Measurements from ENCODE around the gene TNIK.
"Not testable (repeated sequence)": the region's sequence is repeated elsewhere in the genome, so short reads cannot be mapped to it uniquely, and the experiment has no call there.

Gene TNIK

GRCh38 chr3:171469376-171469775 is 9.2 kb upstream of the TNIK start:
- no peak for DNase-seq (ENCODE audit: low read depth in 2 of 2, low spot score in 1 of 2)

- no peak for DNase-seq (ENCODE audit: low read depth in 2 of 2, low spot score in 1 of 2)
Measured at GRCh38 chr3:171468296-171468906, 8.2 kb upstream of the TNIK start.

DNA sequence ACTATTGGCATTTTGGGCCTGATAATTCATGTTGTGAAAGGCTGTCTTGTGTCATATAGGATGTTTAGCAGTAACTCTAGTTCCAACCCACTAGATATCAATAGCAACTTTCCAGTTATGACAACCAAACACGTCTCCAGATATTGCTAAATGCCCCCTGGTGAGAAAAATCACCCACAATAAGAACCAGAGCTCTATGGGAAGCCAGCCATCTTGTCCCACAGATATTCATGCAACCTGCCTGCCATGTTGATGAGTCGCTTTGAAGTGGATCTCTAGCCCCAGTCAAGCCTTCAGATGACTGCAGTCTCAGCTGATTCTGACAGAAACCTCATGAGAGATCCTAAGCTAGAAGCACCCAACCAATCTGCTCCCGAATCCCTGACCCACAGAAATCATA is 5.6 kb upstream of the TNIK start:
- no peak for DNase-seq (ENCODE audit: low read depth in 2 of 2, low spot score in 1 of 2)

DNA sequence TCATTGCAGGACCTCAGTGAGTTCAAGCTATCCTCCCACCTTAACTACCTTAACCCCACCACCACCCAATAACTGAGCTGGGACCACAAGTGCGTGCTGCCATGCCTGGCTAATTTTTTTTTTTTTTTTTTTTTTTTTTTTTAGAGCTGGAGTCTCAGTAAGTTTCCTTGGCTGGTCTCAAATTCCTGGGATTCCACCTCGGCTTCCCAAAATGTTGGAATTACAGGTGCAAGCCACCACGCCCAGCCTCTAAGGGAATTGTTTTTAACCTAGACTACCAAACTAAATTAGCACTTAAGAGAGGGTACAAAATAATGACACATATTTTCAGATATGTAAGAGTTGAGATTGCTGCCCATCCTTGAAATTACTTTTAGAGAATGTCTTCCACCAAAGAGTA is 4.3 kb upstream of the TNIK start:
- DNase-seq (ENCODE audit: low read depth in 2 of 2, low spot score in 1 of 2), result no peak

DNA sequence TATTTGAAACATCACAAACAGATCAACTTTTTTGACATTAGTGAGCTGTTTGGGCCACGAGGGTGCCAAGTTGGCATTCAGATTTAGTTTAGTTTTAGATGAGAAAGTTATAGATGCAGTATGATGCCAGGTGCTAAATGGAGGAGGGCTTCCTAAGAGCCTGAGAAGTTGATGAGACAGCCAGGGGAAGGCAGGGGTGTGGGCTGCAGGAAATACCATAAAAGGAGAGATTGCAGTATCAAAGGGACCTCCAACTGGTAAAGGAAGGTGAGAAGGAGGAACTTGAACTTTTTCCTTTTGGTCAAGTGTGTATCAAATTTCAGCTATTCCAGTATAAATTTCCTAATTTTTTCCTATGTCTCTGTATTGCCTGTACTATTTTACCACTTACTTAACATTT is 2.0 kb upstream of the TNIK start:
- DNase-seq (ENCODE audit: low read depth in 2 of 2, low spot score in 1 of 2), result no peak

GRCh38 chr3:171461525-171461917 is 1.3 kb upstream of the TNIK start:
- DNase-seq (ENCODE audit: low read depth in 2 of 2, low spot score in 1 of 2), result no peak

- peak; percentile 6 for DNase-seq (ENCODE audit: low read depth in 2 of 2, low spot score in 1 of 2)
Measured at GRCh38 chr3:171460725-171461524, 720 bp upstream of the TNIK start.

DNA sequence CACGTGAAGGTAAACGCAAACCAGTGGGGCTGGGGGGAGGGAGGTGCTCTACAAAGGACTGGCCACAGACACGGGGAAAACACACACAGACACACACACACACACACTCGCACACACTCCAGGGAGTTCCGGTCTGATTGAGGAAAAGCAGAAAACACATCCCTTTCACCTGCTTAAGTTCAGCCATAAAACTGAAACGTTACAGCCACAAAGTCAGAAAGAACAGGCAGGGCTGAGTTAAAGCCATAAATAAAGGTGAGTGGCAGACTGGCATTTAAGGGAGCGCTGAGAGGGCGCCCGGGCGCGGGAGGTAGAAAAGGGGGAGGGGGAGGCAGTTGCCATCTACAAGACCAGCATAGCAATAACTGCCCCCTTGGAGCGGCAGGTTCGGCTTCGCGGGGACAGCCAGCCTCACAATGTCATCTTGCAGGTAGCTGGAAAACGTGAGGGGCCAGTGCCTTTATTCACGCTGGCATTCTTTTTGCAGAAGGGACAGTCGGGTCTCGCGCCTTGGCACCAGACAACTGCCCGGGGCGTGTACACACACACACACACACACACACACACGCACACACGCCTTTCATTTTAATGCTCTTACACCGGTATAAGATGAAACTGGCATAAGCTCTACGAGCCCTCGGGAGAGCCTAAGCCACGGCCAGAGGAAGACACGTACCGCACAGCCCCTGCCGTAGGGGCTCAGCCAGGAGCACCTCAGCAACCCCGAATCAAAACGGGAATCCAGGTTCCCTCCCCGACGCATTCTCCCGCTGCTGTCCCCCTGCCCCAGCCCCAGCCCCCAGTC is 866 bp downstream of the TNIK start:
- DNase-seq (ENCODE audit: low read depth in 2 of 2, low spot score in 1 of 2), result peak; percentile 15 to 33

GRCh38 chr3:171458864-171459136 is 1.4 kb downstream of the TNIK start:
- no peak for DNase-seq (ENCODE audit: low read depth in 2 of 2, low spot score in 1 of 2)

GRCh38 chr3:171458071-171458863 is 1.9 kb downstream of the TNIK start:
- DNase-seq (ENCODE audit: low read depth in 2 of 2, low spot score in 1 of 2), result peak; percentile 13 to 23

- no peak for DNase-seq (ENCODE audit: low read depth in 2 of 2, low spot score in 1 of 2)
Measured at GRCh38 chr3:171457607-171458061, 2.6 kb downstream of the TNIK start.

DNA sequence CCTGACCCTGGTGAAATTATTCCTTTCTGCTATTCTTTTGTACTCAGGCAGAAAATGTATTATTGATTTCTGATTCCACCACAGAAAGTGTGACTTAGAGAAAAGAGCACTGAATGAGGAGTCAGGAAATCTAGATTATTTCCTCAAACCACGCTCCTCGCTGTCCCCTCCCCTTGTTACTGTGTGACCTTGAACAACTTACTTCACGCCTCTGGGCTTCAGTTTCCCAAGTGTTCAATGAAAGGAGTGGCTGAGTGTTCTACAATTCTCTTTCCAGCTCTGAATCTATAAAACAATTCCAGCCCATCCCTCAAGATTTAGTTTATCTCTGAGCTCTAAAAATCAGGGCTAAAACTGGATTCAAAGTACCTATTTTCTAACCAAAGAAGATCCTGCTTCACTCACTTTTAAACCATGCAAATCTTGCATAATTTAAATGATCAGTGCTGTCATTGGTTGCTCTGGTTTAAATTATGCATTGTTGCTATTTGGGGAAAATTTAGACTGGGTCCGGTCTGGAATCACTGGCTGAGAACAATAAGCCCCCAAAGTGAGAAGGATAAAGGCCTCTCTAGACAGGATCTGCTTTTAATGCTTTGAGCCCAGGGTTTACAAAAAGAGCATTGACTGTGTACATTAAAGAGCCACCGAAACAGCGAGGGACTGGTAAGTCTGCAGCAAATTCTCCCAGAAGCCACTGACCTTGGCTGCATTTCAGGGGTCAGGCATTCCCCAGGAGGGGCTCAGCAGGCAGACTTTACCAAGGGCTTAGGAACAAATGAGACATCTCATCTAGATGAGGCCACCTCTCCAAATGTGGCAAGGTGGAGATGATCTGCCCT is 3.2 kb downstream of the TNIK start:
- DNase-seq (ENCODE audit: low read depth in 2 of 2, low spot score in 1 of 2), result no peak

DNA sequence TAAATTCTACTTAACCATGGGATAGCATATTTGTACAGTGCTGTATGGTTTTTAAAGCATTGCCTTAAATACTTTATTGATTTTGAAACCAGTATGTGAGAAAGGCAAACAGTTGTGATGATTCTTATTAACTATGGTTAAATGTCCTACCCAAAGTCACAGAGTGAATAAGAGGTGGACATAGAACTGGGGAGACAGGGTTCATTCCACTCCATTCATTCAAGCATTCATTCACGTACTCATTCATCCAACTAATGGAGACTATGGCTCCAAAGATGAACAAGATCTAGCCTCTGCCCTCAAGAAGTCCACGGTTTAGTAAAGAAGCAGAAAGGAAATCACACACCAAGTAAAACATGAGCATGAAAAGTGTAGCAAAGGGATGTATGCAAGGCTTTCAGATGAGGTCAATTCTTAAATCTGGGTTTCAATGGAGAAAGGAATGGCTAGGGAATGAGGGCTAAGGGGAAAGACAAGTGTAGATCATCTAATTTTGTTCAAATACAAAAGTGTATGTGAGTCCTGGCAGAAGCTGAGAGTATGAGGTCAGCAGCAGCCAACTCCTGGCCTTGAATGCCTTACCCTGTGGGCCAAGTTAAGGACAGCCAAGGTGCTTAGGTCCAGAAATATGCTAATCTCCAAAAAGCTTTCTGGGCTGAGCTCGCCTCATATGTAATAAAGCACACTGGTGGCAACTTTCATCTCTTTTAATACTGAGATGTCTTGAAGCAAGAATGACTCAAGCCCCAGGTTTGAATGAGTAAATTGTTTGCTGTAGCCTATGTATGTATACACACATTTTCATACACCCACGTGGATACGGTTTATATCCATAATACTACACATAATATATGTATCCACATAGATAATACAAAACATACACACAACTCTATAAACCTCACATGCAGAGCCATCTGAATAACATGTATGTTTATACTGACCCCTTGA is 4.3 kb downstream of the TNIK start:
- DNase-seq (ENCODE audit: low read depth in 2 of 2, low spot score in 1 of 2), result no peak

DNA sequence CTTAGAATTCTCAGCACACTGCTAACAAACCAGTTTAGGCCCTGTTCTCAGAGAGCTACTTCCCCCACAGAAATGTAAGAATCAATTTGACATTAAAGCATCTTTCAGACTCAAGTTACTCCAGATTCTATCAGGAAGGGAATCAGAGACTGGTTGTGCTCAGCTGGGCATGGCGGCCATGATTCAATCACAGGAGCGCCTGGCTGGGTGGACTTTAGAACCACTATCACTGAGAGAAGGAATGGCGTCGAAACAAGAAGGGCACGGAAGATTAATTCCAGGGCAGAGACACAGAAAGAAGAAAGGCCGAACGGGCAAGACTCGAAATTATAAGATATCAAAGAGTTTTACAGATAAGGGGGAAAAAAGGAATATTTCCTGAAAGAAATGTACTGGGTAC is 6.2 kb downstream of the TNIK start:
- DNase-seq (ENCODE audit: low read depth in 2 of 2, low spot score in 1 of 2), result no peak

DNA sequence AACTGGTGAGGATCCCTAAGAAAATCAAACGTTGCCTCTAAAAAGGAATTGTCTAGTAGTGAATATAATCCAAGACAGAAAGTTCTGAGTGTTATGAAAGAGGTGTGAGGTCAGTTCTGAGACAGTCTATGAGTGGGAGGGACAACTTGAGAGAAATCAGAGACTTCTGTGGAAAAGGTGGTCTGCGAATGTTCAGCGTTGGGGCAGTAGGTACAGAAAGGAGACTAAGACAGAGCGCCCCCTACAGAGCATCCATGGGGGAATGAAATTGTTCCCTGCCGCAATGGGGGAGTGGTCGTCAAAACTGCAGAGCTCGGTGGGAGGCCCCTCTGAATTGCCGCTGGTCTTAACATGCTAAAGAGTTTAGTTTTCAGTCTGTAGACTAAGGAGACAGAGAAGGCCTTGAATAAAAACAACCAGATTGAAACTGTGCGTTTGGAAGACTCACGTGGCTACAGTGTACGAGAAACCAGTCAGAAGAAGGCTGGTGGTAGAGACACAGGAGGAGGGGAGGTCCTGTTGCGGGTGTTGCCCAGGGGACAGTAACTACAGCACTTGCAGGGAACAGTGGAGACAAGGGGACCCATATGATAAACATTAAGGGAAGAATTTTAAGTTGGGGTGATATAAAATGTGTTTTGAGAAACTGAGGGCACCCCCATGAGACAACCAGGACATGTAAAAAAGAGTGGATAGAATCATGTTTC is 6.9 kb downstream of the TNIK start:
- DNase-seq (ENCODE audit: low read depth in 2 of 2, low spot score in 1 of 2), result no peak

- DNase-seq (ENCODE audit: low read depth in 2 of 2, low spot score in 1 of 2), result no peak
Measured at GRCh38 chr3:171452328-171452727, 7.9 kb downstream of the TNIK start.

GRCh38 chr3:171451915-171452314 is 8.3 kb downstream of the TNIK start:
- DNase-seq (ENCODE audit: low read depth in 2 of 2, low spot score in 1 of 2), result no peak

DNA sequence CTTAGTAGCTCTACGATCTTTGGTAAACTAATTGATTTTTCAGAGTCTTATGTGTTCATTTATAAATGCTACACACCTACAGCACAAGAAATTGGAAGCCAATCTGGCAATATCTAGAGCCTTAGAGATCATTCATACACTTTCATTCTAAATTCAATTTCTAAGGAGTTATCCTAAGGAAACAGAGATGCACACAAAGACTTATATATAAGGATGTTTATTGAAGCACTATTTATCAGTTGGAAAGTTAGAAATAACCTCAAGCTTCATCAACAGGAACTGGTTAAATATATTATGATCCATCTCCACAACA is 12.7 kb downstream of the TNIK start:
- not testable (repeated sequence) for DNase-seq (ENCODE audit: low read depth in 2 of 2, low spot score in 1 of 2)

Measured in stimulated activated CD8-positive, alpha-beta memory T cell treated with anti-CD3 and anti-CD28 coated beads, Interleukin-4, amount 100 ng/mL, for 1 hour (primary cell).